HepG2 (cell line): ENCODE results near the gene UBE2D4. TPM values are rescaled to one million over a fixed set of nuclear protein-coding genes. Genes with fewer than 3 reads are reported as not detected.

Experiments
- ATAC-seq: fragments of 200-7000 bp; cut with Tn5 transposase; 3 replicates; pipeline ENCODE4 v1.9.1; 2020; ENCODE audit warnings: mild to moderate bottlenecking, moderate library complexity
- BruUV-seq: library from RNA; stranded (reverse); fragments of 400-500 nt; replicated peaks from 2 replicates; lab custom pipeline; 2021; lab: Mats Ljungman, UMichigan
- CTCF ChIA-PET: fragments of 300-600 bp; formaldehyde crosslinking; extraction: SDS; loops from one replicate; lab custom pipeline; 2021; ENCODE audit warnings: low total read pairs, inconsistent platforms, low intra/inter-chr PET ratio; lab: Yijun Ruan, JAX
- POLR2A ChIA-PET: fragments of 350-600 bp; sonication (Branson Sonifier 250); formaldehyde crosslinking; loops from one replicate; lab custom pipeline; 2020; ENCODE audit warnings: antibody characterized with exemption, inconsistent platforms; lab: Yijun Ruan, JAX
- DNase-seq: peaks from one replicate; pipeline ENCODE4 v3.0.0-alpha.2; 2015; ENCODE audit warnings: low spot score
- FAIRE-seq: peaks from 3 replicates; lab custom pipeline; 2011; peaks lifted over from hg19 to GRCh38; lab: Jason Lieb, UNC
- H2AFZ ChIP-seq: one replicate; pipeline ENCODE4 v1.6.1; 2011; ENCODE audit warnings: low read length, inconsistent platforms
- H3K27ac ChIP-seq: fragments of 300-600 bp; 3 replicates; pipeline ENCODE4 v1.8.0; 2011; ENCODE audit warnings: mixed run types, mild to moderate bottlenecking, mixed read lengths, low read length, inconsistent platforms; ENCODE audit not compliant: insufficient read depth; ENCODE audit errors: extremely low read length
- H3K27me3 ChIP-seq, 2 experiments: fragments of 200-600 bp in 1 of 2; 2 replicates in 1 of 2; 3 replicates in 1 of 2; pipeline versions ENCODE4 v1.6.0 to v1.8.0; 2011; ENCODE audit warnings: low read length in 2 of 2, mild to moderate bottlenecking in 2 of 2, moderate library complexity in 2 of 2, inconsistent platforms in 1 of 2; ENCODE audit not compliant: insufficient read depth in 2 of 2, control insufficient read depth in 1 of 2
- H3K36me3 ChIP-seq, 2 experiments: fragments of 200-600 bp in 1 of 2; replicated peaks in 1 of 2; 2 replicates in 1 of 2; 3 replicates in 1 of 2; pipeline versions ENCODE4 v1.5.1 to v1.8.0; 2011; ENCODE audit warnings: low read length in 2 of 2, inconsistent platforms in 1 of 2; ENCODE audit not compliant: insufficient read depth in 2 of 2, control insufficient read depth in 1 of 2
- H3K4me1 ChIP-seq: 2 replicates; pipeline ENCODE4 v1.5.1; 2012; ENCODE audit warnings: low read length, inconsistent platforms; ENCODE audit not compliant: insufficient read depth
- H3K4me2 ChIP-seq: 2 replicates; pipeline ENCODE4 v1.6.0; 2011; ENCODE audit warnings: low read depth, low read length, inconsistent platforms
- H3K4me3 ChIP-seq, 3 experiments: fragments of 200-600 bp in 1 of 3; sonication (generic), shearing (Covaris generic) in 1 of 3; replicated peaks in 1 of 3; 2 replicates each; pipeline ENCODE4 v1.5.1; 2011 to 2016; ENCODE audit warnings: low read length in 3 of 3, inconsistent platforms in 2 of 3, low read depth in 2 of 3, mild to moderate bottlenecking in 2 of 3, control low read depth in 1 of 3, mixed read lengths in 1 of 3; ENCODE audit not compliant: insufficient read depth in 1 of 3
- H3K79me2 ChIP-seq: one replicate; pipeline ENCODE4 v1.6.1; 2011; ENCODE audit warnings: low read length, inconsistent platforms; ENCODE audit not compliant: insufficient read depth
- H3K9ac ChIP-seq: 2 replicates; pipeline ENCODE4 v1.6.0; 2011; ENCODE audit warnings: mild to moderate bottlenecking, low read depth, low read length, inconsistent platforms; ENCODE audit not compliant: insufficient read depth
- H3K9me3 ChIP-seq: 2 replicates; pipeline ENCODE4 v1.5.1; 2012; ENCODE audit warnings: mild to moderate bottlenecking, low read length
- H4K20me1 ChIP-seq: 2 replicates; pipeline ENCODE4 v1.6.0; 2011; ENCODE audit warnings: inconsistent platforms, mild to moderate bottlenecking, low read length, moderate library complexity; ENCODE audit not compliant: insufficient read depth
- MYC ChIP-seq: sonication (generic); formaldehyde crosslinking; IDR thresholded peaks from 2 replicates; pipeline ENCODE4 v1.9.0; 2021; ENCODE audit warnings: missing genetic modification reagents, borderline replicate concordance
- RELA ChIP-seq: sonication (generic); formaldehyde crosslinking; IDR thresholded peaks from 2 replicates; pipeline ENCODE4 v1.4.0; 2020; ENCODE audit warnings: missing genetic modification reagents
- ZBTB1 ChIP-seq: sonication (generic); formaldehyde crosslinking; IDR thresholded peaks from 2 replicates; pipeline ENCODE4 v1.4.0; 2020; ENCODE audit warnings: missing genetic modification reagents, borderline replicate concordance
- ZNF292 ChIP-seq: sonication (generic); formaldehyde crosslinking; IDR thresholded peaks from 2 replicates; pipeline ENCODE4 v1.8.1; 2022; ENCODE audit warnings: mild to moderate bottlenecking, low read depth, missing genetic modification reagents, borderline replicate concordance
- ZNF549 ChIP-seq: sonication (generic); formaldehyde crosslinking; IDR thresholded peaks from 2 replicates; pipeline ENCODE4 v1.5.0; 2020; ENCODE audit warnings: missing genetic modification reagents
- ZNF703 ChIP-seq: sonication (generic); formaldehyde crosslinking; IDR thresholded peaks from 2 replicates; pipeline ENCODE4 v1.5.1; 2020; ENCODE audit warnings: missing genetic modification reagents, mild to moderate bottlenecking, moderate library complexity, borderline replicate concordance
- ZNF775 ChIP-seq: sonication (generic); formaldehyde crosslinking; IDR thresholded peaks from 2 replicates; pipeline ENCODE4 v1.4.0; 2020; ENCODE audit warnings: missing genetic modification reagents, mild to moderate bottlenecking, moderate library complexity, borderline replicate concordance
- WGBS: methylation state at CpG from one replicate; pipeline ENCODE4 v1.1.6; 2017; ENCODE audit warnings: low lambda C conversion rate; 5-methylcytosine and 5-hydroxymethylcytosine counted together
- in situ Hi-C: cut with HindIII; loops from 2 replicates; pipeline ENCODE4 v1.10.0; 2017; ENCODE audit warnings: low pct_unique_long_range_greater_than_20kb; ENCODE audit not compliant: extremely low pct_ligation_motif_present
- intact Hi-C: fragments of 100-400 bp; cut with micrococcal nuclease; formaldehyde crosslinking; loops from one replicate; pipeline ENCODE4 v1.10.0; 2022; ENCODE audit not compliant: unreplicated experiment
- polyA plus RNA-seq, 8 experiments: library from polyadenylated mRNA; depleted of rRNA in 3 of 8; stranded (reverse) in 7 of 8; unstranded in 1 of 8; fragments of >200 nt; fragmentation: Illumina TruSeq in 4 of 8; extraction: Trizol in 4 of 8; gene quantifications; 2 replicates each; pipeline versions ENCODE4 v1.2.1 to v1.2.3, GENCODE V29; 2011 to 2016; ENCODE audit warnings: low read depth in 4 of 8, missing spikeins in 1 of 8, mixed read lengths in 1 of 8; ENCODE audit not compliant: insufficient read depth in 1 of 8
- total RNA-seq, 5 experiments: library from RNA; depleted of rRNA; stranded (reverse); fragments of >200 nt; fragmentation: Illumina TruSeq; extraction: Trizol; gene quantifications; 2 replicates each; pipeline ENCODE4 v1.2.3, GENCODE V29; 2016; ENCODE audit warnings: low read depth in 1 of 5
- TF ChIP-seq, protein P1 (sequence below): sonication (generic); formaldehyde crosslinking; IDR thresholded peaks from 2 replicates; pipeline ENCODE4 v1.8.0; 2022; ENCODE audit warnings: low read depth, missing genetic modification reagents
- TF ChIP-seq, protein P2 (sequence below): sonication (generic); formaldehyde crosslinking; IDR thresholded peaks from 2 replicates; pipeline ENCODE4 v1.5.0; 2020; ENCODE audit warnings: mild to moderate bottlenecking, missing genetic modification reagents

The UBE2D4 gene
- total and polyA plus RNA-seq, 2 of the 13 experiments (the other 11 are each of a cell fraction or from before 2014, with no cell fraction given), result 9.9 to 16.0 TPM

DNA sequence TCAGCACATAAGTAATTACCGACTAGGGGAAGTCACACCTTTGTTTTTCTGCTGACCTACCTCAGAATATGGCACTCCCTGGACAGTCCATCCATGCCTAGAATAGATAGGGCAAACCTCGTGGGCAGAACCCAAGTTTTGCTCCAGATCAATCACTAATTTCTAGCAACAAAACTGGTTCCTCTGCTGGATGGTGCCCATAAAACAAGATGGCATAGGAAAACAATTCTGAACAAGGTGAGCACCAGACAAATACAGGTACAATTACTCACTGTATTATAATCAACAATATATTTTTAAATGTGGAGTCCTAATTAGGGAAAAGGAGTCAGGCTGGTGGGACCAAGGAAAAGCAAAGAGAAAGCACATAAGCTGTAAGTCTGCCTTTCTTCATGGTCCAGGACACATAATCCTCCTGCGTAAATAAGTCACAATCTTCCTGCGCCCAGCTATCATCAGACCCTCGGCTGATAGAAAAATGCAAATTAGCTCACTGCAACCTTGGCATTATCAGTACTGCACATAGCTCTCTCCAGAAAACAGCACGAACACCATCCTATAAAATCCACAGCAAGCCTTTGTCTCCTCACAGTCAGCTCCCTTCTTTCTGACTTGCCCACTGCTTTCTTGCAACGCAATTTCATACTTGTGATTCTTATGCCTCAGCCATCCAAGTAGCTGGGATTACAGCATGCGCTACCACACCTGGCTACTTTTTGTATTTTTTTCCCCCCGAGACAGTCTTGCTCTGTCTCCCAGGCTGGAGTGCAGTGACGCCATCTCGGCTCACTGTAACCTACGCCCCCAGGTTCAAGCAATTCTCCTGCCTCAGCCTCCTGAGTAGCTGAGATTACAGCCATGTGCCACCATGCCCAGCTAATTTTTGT is 34.9 kb upstream of the UBE2D4 start:
- no peak overlapping the region for H3K4me3 ChIP-seq
- no peak overlapping the region for H3K9ac ChIP-seq
- H2AFZ ChIP-seq, result no peak overlapping the region
- H3K27ac ChIP-seq, result no peak overlapping the region
- H3K4me1 ChIP-seq, result no peaks in the 10 kb centered on the region
- FAIRE-seq (no peak), DNase-seq (no peak), ATAC-seq (no peak)
- no peaks in the 10 kb centered on the region for H3K27me3 ChIP-seq
- H3K79me2 ChIP-seq, result peaks cover 63% of the 10 kb centered on the region
- 94% methylated on average over 12 of the region's 12 CpGs for WGBS
- POLR2A ChIA-PET, result interaction anchor here (1.0 kb wide), 1 partner anchor 13 kb away, joined by 4 read pairs; no protein-coding TSS in a partner anchor
- peaks cover 10% of the 10 kb centered on the region for H4K20me1 ChIP-seq
- intact Hi-C loops (no loop called here), in situ Hi-C loops (no loop called here)
- CTCF ChIA-PET, result no interaction called here
- H3K36me3 ChIP-seq, result peaks cover 0 to 10% of the 10 kb centered on the region in 2 experiments; a peak in 3 of 5 replicates
- no peaks in the 10 kb centered on the region for H3K9me3 ChIP-seq
- no peak overlapping the region for H3K4me2 ChIP-seq
- BruUV-seq, result no TSS peak
- TF ChIP-seq, protein P1, sequence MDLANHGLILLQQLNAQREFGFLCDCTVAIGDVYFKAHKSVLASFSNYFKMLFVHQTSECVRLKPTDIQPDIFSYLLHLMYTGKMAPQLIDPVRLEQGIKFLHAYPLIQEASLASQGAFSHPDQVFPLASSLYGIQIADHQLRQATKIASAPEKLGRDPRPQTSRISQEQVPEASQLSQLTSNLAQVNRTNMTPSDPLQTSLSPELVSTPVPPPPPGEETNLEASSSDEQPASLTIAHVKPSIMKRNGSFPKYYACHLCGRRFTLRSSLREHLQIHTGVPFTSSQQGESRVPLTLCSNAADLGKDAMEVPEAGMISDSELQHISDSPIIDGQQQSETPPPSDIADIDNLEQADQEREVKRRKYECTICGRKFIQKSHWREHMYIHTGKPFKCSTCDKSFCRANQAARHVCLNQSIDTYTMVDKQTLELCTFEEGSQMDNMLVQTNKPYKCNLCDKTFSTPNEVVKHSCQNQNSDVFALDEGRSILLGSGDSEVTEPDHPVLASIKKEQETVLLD (CRISPR knock-in tag), result no peak
- TF ChIP-seq ZNF703 (CRISPR knock-in tag), result no peak
- no peak for TF ChIP-seq ZNF549 (CRISPR knock-in tag)
- no peak for TF ChIP-seq RELA (CRISPR knock-in tag)
- TF ChIP-seq ZNF775 (CRISPR knock-in tag), result no peak
- TF ChIP-seq MYC (CRISPR knock-in tag), result no peak
- no peak for TF ChIP-seq ZNF292
- TF ChIP-seq ZBTB1, result no peak
- TF ChIP-seq, protein P2, sequence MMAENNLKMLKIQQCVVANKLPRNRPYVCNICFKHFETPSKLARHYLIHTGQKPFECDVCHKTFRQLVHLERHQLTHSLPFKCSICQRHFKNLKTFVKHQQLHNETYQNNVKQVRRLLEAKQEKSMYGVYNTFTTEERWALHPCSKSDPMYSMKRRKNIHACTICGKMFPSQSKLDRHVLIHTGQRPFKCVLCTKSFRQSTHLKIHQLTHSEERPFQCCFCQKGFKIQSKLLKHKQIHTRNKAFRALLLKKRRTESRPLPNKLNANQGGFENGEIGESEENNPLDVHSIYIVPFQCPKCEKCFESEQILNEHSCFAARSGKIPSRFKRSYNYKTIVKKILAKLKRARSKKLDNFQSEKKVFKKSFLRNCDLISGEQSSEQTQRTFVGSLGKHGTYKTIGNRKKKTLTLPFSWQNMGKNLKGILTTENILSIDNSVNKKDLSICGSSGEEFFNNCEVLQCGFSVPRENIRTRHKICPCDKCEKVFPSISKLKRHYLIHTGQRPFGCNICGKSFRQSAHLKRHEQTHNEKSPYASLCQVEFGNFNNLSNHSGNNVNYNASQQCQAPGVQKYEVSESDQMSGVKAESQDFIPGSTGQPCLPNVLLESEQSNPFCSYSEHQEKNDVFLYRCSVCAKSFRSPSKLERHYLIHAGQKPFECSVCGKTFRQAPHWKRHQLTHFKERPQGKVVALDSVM, result no peak
